NCI-H1930 (cell line): ENCODE data around the gene GAB2.
"Not testable (repeated sequence)": the region's sequence is repeated elsewhere in the genome, so short reads cannot be mapped to it uniquely, and the experiment has no call there.

ENCODE experiments used
- DNase-seq, 2 experiments: peaks; one replicate each; lab custom pipeline; 2025; lab: John Stamatoyannopoulos, UW

GAB2 gene

GRCh38 chr11:78365381-78365792, 52.2 kb downstream of the GAB2 start:
- DNase-seq: no peak

- no peak for DNase-seq
Measured at GRCh38 chr11:78364128-78364751, 53.4 kb downstream of the GAB2 start.

- no peak for DNase-seq
Measured at GRCh38 chr11:78363024-78363619, 54.5 kb downstream of the GAB2 start.

GRCh38 chr11:78361228-78361627, 56.4 kb downstream of the GAB2 start:
- no peak for DNase-seq

GRCh38 chr11:78359921-78360320, 57.7 kb downstream of the GAB2 start:
- no peak for DNase-seq

- DNase-seq: not testable (repeated sequence)
Measured at GRCh38 chr11:78357924-78358323, 59.7 kb downstream of the GAB2 start.

- DNase-seq: not testable (repeated sequence)
Measured at GRCh38 chr11:78357425-78357824, 60.2 kb downstream of the GAB2 start.

- DNase-seq: not testable (repeated sequence)
Measured at GRCh38 chr11:78355742-78356141, 61.9 kb downstream of the GAB2 start.

- no peak for DNase-seq
Measured at GRCh38 chr11:78355309-78355705, 62.3 kb downstream of the GAB2 start.

GRCh38 chr11:78354408-78355308, 63.0 kb downstream of the GAB2 start:
- peak; percentile 68 to 82 for DNase-seq

GRCh38 chr11:78351979-78352841, 65.4 kb downstream of the GAB2 start:
- no peak for DNase-seq

- DNase-seq: peak; percentile 55 to 68
Measured at GRCh38 chr11:78351193-78351592, 66.4 kb downstream of the GAB2 start.

GRCh38 chr11:78350646-78351165, 66.9 kb downstream of the GAB2 start:
- DNase-seq: no peak

- DNase-seq: no peak
Measured at GRCh38 chr11:78350091-78350645, 67.5 kb downstream of the GAB2 start.

- DNase-seq: no peak
Measured at GRCh38 chr11:78349624-78350023, 68.0 kb downstream of the GAB2 start.

- no peak for DNase-seq
Measured at GRCh38 chr11:78349114-78349513, 68.5 kb downstream of the GAB2 start.

GRCh38 chr11:78347956-78348355, 69.7 kb downstream of the GAB2 start:
- DNase-seq: no peak

GRCh38 chr11:78346799-78347198, 70.8 kb downstream of the GAB2 start:
- no peak for DNase-seq

GRCh38 chr11:78345450-78345849, 72.2 kb downstream of the GAB2 start:
- DNase-seq: no peak

- no peak for DNase-seq
Measured at GRCh38 chr11:78344676-78345075, 72.9 kb downstream of the GAB2 start.

GRCh38 chr11:78344094-78344493, 73.5 kb downstream of the GAB2 start:
- DNase-seq: no peak
